Measurements from ENCODE around the gene MAP7D3. TPM values are rescaled to one million over a fixed set of nuclear protein-coding genes. Genes with fewer than 3 reads are reported as not detected.

Gene MAP7D3
- total RNA-seq, 1 experiment from 2014 or later, result 15.0 TPM

DNA sequence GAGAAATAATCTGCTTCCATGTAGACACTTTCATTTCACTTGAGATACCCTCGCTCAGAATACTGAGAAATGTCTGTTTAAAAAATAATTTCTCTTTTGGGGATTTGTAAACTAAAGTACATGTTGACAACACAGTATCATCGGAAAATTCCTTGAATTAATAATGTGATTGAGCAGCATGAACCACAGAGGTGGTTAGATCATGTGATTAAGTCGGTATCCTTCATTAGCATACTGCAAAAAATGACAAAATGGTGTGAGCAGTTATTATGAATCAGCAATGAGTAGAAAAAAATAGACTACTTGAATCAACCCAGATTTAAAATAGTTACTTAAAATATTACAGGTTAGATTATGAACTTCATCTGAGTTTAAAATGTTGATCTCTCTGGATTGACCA, 14.1 kb downstream of the MAP7D3 start:
- no peaks in the 10 kb centered on the region for H3K9me2 ChIP-seq (ENCODE audit: insufficient read depth)
- no peak overlapping the region for H3K9ac ChIP-seq (ENCODE audit: low read length)
- RAD21 ChIA-PET (ENCODE audit: low non-redundant PET in 1 of 2, low total read pairs in 2 of 2, uncharacterized antibody in 2 of 2, unreplicated experiment in 2 of 2), result no interaction called here
- H4K20me1 ChIP-seq (ENCODE audit: insufficient read depth), result no peaks in the 10 kb centered on the region
- H3K27me3 ChIP-seq (ENCODE audit: insufficient read depth, low read length), result no peaks in the 10 kb centered on the region
- POLR2A ChIA-PET, result no interaction called here
- TF ChIP-seq TCF7L2 (IDR thresholded peaks at IDR 0.05; ENCODE audit: borderline replicate concordance, extremely low read depth, insufficient read depth, insufficient read length), result no peak
- no peak for TF ChIP-seq SP1 (IDR thresholded peaks at IDR 0.05; ENCODE audit: low read depth)
- TF ChIP-seq SIN3A (IDR thresholded peaks at IDR 0.05; ENCODE audit: low read depth), result no peak
- TF ChIP-seq ZBTB33 (IDR thresholded peaks at IDR 0.05; ENCODE audit: extremely low read depth, insufficient replicate concordance, low read length), result no peak
- no peak for TF ChIP-seq CEBPB (IDR thresholded peaks at IDR 0.05; ENCODE audit: low read depth)
- no peak for TF ChIP-seq REST (IDR thresholded peaks at IDR 0.05; ENCODE audit: low read depth)
- TF ChIP-seq SRF (IDR thresholded peaks at IDR 0.05; ENCODE audit: low read depth), result no peak
- TF ChIP-seq, protein P1, sequence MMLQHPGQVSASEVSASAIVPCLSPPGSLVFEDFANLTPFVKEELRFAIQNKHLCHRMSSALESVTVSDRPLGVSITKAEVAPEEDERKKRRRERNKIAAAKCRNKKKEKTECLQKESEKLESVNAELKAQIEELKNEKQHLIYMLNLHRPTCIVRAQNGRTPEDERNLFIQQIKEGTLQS (IDR thresholded peaks at IDR 0.05), result no peak
- no peak for TF ChIP-seq POLR2A (IDR thresholded peaks at IDR 0.05; ENCODE audit: borderline replicate concordance, extremely low read depth, insufficient read depth, insufficient read length)
- H3K4me2 ChIP-seq (ENCODE audit: low read length), result no peak overlapping the region
- intact Hi-C loops (cut with micrococcal nuclease), result no loop called here
- ATAC-seq (no peak), DNase-seq (ENCODE audit: low read depth, low spot score) (no peak)
- H3K36me3 ChIP-seq (ENCODE audit: control insufficient read depth in 1 of 2, insufficient read depth in 2 of 2, low read length in 2 of 2), result peaks cover 3 to 6% of the 10 kb centered on the region in 2 experiments
- CTCF ChIA-PET, result no interaction called here
- BruUV-seq (replicated peaks), result no TSS peak
- H3K4me1 ChIP-seq (ENCODE audit: control insufficient read depth in 1 of 2, insufficient read depth in 2 of 2, low read length in 2 of 2), result no peaks in the 10 kb centered on the region
- H2AFZ ChIP-seq (ENCODE audit: low read depth, low read length, poor library complexity, severe bottlenecking), result no peak overlapping the region
- H3K4me3 ChIP-seq (replicated peaks in 1 of 2; ENCODE audit: low read depth in 1 of 2, low read length in 2 of 2), result no peak overlapping the region
- H3K9me3 ChIP-seq (ENCODE audit: control insufficient read depth in 1 of 2, insufficient read depth in 1 of 2, low read depth in 1 of 2, low read length in 2 of 2), result no peaks in the 10 kb centered on the region
- no peak overlapping the region for H3K27ac ChIP-seq (ENCODE audit: low read depth, low read length)
- no peaks in the 10 kb centered on the region for H3K79me2 ChIP-seq (ENCODE audit: insufficient read depth, low read length)

Data from HCT116 (cell line).